ENCODE results near the gene PURB.
A peak's percentile ranks its signal among the peaks of the same experiment; 100 is the strongest.

DNA sequence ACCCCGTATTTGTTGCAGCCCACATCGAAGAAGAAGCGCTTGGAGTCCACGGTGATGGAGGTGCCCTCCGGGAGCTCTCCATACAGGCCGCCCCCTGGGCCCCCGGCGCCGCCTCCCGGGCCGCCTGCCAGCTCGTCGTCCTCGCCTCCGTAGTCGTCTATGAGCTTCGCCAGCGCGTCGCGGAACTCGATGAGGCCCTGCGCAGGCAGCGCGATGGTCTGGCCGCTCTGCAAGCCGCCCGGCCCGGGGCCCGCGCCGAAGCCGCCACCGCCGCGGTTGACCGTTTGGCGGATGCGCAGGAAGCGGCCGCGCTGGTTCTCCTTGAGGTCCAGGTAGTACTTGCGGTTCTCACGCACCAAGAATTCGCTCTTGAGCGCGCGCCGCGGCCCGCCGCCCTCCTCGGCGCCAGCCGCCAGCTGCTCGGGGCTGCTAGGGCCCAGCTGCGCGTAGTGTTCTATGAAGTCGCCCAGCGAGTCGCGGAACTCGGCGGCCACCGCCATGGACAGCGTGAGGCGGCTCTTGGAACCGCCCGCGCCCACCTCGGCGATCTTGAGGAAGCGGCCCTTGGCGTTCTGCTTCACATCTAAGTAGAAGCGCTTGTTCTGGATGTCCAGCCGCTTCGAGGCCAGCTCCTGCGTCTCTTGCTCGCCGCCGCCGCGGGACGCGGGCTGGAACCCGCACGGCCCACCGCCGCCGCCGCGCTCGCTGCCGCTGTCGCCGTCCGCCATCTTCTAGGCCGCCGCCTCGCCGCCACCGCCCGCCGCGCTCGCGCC is 523 bp downstream of the PURB start:
- no peak for TF ChIP-seq RFX5 (IDR thresholded peaks at IDR 0.05; ENCODE audit: low read length)
- TF ChIP-seq RAD21 (IDR thresholded peaks at IDR 0.05; ENCODE audit: low read length) = no peak
- 0 out of 2 replicates have a peak, but pooled peaks have one; percentile 18 for TF ChIP-seq TAF1 (IDR thresholded peaks at IDR 0.05; ENCODE audit: borderline replicate concordance, low read depth, low read length)
- TF ChIP-seq, protein P1, sequence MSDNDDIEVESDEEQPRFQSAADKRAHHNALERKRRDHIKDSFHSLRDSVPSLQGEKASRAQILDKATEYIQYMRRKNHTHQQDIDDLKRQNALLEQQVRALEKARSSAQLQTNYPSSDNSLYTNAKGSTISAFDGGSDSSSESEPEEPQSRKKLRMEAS (IDR thresholded peaks at IDR 0.05; ENCODE audit: low read depth) = no peak
- TF ChIP-seq, protein P2, sequence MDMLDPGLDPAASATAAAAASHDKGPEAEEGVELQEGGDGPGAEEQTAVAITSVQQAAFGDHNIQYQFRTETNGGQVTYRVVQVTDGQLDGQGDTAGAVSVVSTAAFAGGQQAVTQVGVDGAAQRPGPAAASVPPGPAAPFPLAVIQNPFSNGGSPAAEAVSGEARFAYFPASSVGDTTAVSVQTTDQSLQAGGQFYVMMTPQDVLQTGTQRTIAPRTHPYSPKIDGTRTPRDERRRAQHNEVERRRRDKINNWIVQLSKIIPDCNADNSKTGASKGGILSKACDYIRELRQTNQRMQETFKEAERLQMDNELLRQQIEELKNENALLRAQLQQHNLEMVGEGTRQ (IDR thresholded peaks at IDR 0.05; ENCODE audit: borderline replicate concordance, low read depth, low read length) = no peak
- TF ChIP-seq YY1 (IDR thresholded peaks at IDR 0.05; ENCODE audit: low read depth) = peak; percentile 14; the same call in 1 of the 2 replicates

All from SK-N-SH (cell line).